H1 (cell line): ENCODE data around the gene PAIP2. TPM values are rescaled to one million over a fixed set of nuclear protein-coding genes. Genes with fewer than 3 reads are reported as not detected.

Experiments used
- CTCF ChIA-PET: fragments of 300-600 bp; sonication (Branson Sonifier 250); formaldehyde crosslinking; loops from one replicate; lab custom pipeline; 2021; ENCODE audit not compliant: partially characterized antibody; lab: Charles Lee
- POLR2A ChIA-PET: fragments of 300-600 bp; sonication (Branson Sonifier 250); formaldehyde crosslinking; loops from one replicate; lab custom pipeline; 2021; ENCODE audit warnings: inconsistent platforms; ENCODE audit not compliant: partially characterized antibody; lab: Charles Lee
- DNase-seq, 2 experiments: peaks; one replicate each; pipeline versions ENCODE4 v3.0.0 to v3.0.0-alpha.2; 2010 to 2022; ENCODE audit warnings: low spot score in 2 of 2, low read depth in 1 of 2, mixed read lengths in 1 of 2
- FAIRE-seq: peaks from 2 replicates; lab custom pipeline; 2011; peaks lifted over from hg19 to GRCh38; lab: Jason Lieb, UNC
- H2AFZ ChIP-seq: 2 replicates; pipeline ENCODE4 v1.8.1; 2012; ENCODE audit warnings: low read length, inconsistent platforms
- H2AK5ac ChIP-seq: 2 replicates; pipeline ENCODE4 v1.6.1; 2013; ENCODE audit warnings: low read depth, low read length
- H2BK120ac ChIP-seq: replicated peaks from 2 replicates; pipeline ENCODE3; 2013; ENCODE audit warnings: low read depth, low read length, inconsistent platforms
- H2BK12ac ChIP-seq: 2 replicates; pipeline ENCODE4 v1.6.1; 2013; ENCODE audit warnings: low read depth, low read length
- H2BK15ac ChIP-seq: 2 replicates; pipeline ENCODE4 v1.6.1; 2013; ENCODE audit warnings: low read length
- H2BK20ac ChIP-seq: 2 replicates; pipeline ENCODE4 v1.6.1; 2013; ENCODE audit warnings: low read length
- H2BK5ac ChIP-seq: 2 replicates; pipeline ENCODE4 v1.6.1; 2013; ENCODE audit warnings: low read depth, low read length
- H3K14ac ChIP-seq: 2 replicates; pipeline ENCODE4 v1.6.1; 2013; ENCODE audit warnings: inconsistent platforms; ENCODE audit not compliant: insufficient read length
- H3K18ac ChIP-seq: 2 replicates; pipeline ENCODE4 v1.6.1; 2013; ENCODE audit warnings: low read length; ENCODE audit errors: extremely low read depth
- H3K23ac ChIP-seq: 2 replicates; pipeline ENCODE4 v1.6.1; 2013; ENCODE audit warnings: inconsistent platforms; ENCODE audit not compliant: insufficient read length
- H3K23me2 ChIP-seq: 2 replicates; pipeline ENCODE4 v1.6.1; 2013; ENCODE audit warnings: low read depth, low read length
- H3K27ac ChIP-seq: 2 replicates; pipeline ENCODE4 v1.6.1; 2011; ENCODE audit warnings: low read depth, low read length, inconsistent platforms
- H3K27me3 ChIP-seq, 4 experiments: replicated peaks in 1 of 4; 1 replicate in 1 of 4; 2 replicates in 3 of 4; pipeline versions ENCODE4 v1.6.1 to v1.8.1; 2011 to 2013; ENCODE audit warnings: low read length in 3 of 4, mild to moderate bottlenecking in 3 of 4, inconsistent platforms in 2 of 4, mixed read lengths in 2 of 4, moderate library complexity in 1 of 4; ENCODE audit not compliant: control insufficient read depth in 3 of 4, insufficient read depth in 3 of 4; ENCODE audit errors: extremely low read depth in 1 of 4
- H3K36me3 ChIP-seq, 4 experiments: 2 replicates each; pipeline versions ENCODE4 v1.6.1 to v1.8.1; 2011 to 2013; ENCODE audit warnings: mild to moderate bottlenecking in 4 of 4, low read length in 3 of 4, moderate library complexity in 2 of 4, control low read depth in 1 of 4, inconsistent platforms in 1 of 4; ENCODE audit not compliant: insufficient read depth in 4 of 4, control insufficient read depth in 2 of 4
- H3K4ac ChIP-seq: replicated peaks from 2 replicates; pipeline ENCODE3; 2013; ENCODE audit warnings: low read length, low read depth, mixed read lengths, inconsistent platforms; ENCODE audit not compliant: insufficient read length
- H3K4me1 ChIP-seq, 4 experiments: replicated peaks in 1 of 4; 1 replicate in 1 of 4; 2 replicates in 3 of 4; pipeline versions ENCODE4 v1.6.1 to v1.8.1; 2011 to 2013; ENCODE audit warnings: low read length in 3 of 4, inconsistent platforms in 2 of 4, mixed read lengths in 1 of 4; ENCODE audit not compliant: insufficient read depth in 4 of 4, control insufficient read depth in 3 of 4
- H3K4me2 ChIP-seq, 2 experiments: 2 replicates each; pipeline versions ENCODE4 v1.6.1 to v1.8.1; 2011 to 2013; ENCODE audit warnings: low read depth in 2 of 2, low read length in 2 of 2, control low read depth in 1 of 2, inconsistent platforms in 1 of 2, mild to moderate bottlenecking in 1 of 2; ENCODE audit not compliant: insufficient read depth in 1 of 2
- H3K4me3 ChIP-seq, 4 experiments: fragments of 200-600, 300-600 bp in 1 of 4; sonication (generic), shearing (Covaris generic), sonication (Bioruptor Twin) in 1 of 4; 2 replicates each; pipeline versions ENCODE4 v1.5.1 to v1.8.1; 2011 to 2016; ENCODE audit warnings: low read length in 4 of 4, low read depth in 3 of 4, control low read depth in 2 of 4, inconsistent platforms in 2 of 4, mild to moderate bottlenecking in 2 of 4, mixed read lengths in 1 of 4, moderate library complexity in 1 of 4; ENCODE audit not compliant: insufficient read depth in 2 of 4; ENCODE audit errors: extremely low read depth in 1 of 4
- H3K56ac ChIP-seq: replicated peaks from 2 replicates; pipeline ENCODE3; 2013; ENCODE audit warnings: low read depth, mild to moderate bottlenecking, mixed read lengths, low read length, inconsistent platforms; ENCODE audit not compliant: insufficient read length
- H3K79me1 ChIP-seq: 2 replicates; pipeline ENCODE4 v1.6.1; 2013; ENCODE audit warnings: low read depth, low read length, control low read depth
- H3K79me2 ChIP-seq, 2 experiments: 2 replicates each; pipeline versions ENCODE4 v1.6.1 to v1.8.1; 2012 to 2013; ENCODE audit warnings: low read length in 2 of 2, mild to moderate bottlenecking in 2 of 2, inconsistent platforms in 1 of 2; ENCODE audit not compliant: insufficient read depth in 2 of 2, control insufficient read depth in 1 of 2
- H3K9ac ChIP-seq, 4 experiments: replicated peaks in 1 of 4; 1 replicate in 1 of 4; 2 replicates in 3 of 4; pipeline versions ENCODE4 v1.6.1 to v1.8.1; 2011 to 2013; ENCODE audit warnings: low read depth in 3 of 4, low read length in 3 of 4, control low read depth in 2 of 4, mild to moderate bottlenecking in 2 of 4, moderate library complexity in 2 of 4, inconsistent platforms in 1 of 4; ENCODE audit errors: extremely low read depth in 1 of 4
- H3K9me3 ChIP-seq, 2 experiments: 2 replicates each; pipeline versions ENCODE4 v1.6.1 to v1.8.1; 2012 to 2013; ENCODE audit warnings: mild to moderate bottlenecking in 2 of 2, moderate library complexity in 2 of 2, control low read depth in 1 of 2, inconsistent platforms in 1 of 2, low read depth in 1 of 2, low read length in 1 of 2, mixed read lengths in 1 of 2; ENCODE audit not compliant: insufficient read depth in 2 of 2
- H4K20me1 ChIP-seq, 2 experiments: replicated peaks in 1 of 2; 2 replicates each; pipeline versions ENCODE3 to v1.8.1; 2011 to 2013; ENCODE audit warnings: inconsistent platforms in 2 of 2, low read length in 2 of 2, mild to moderate bottlenecking in 1 of 2; ENCODE audit not compliant: insufficient read depth in 2 of 2, control insufficient read depth in 1 of 2
- H4K5ac ChIP-seq: 2 replicates; pipeline ENCODE4 v1.6.1; 2013; ENCODE audit warnings: low read length, low read depth, mixed read lengths, inconsistent platforms; ENCODE audit not compliant: insufficient read length
- H4K8ac ChIP-seq: 2 replicates; pipeline ENCODE4 v1.8.0; 2013; ENCODE audit warnings: mild to moderate bottlenecking, moderate library complexity, low read length, inconsistent platforms; ENCODE audit not compliant: insufficient read depth; ENCODE audit errors: extremely low read depth
- H4K91ac ChIP-seq: replicated peaks from 2 replicates; pipeline ENCODE3; 2013; ENCODE audit warnings: low read length, mixed read lengths, inconsistent platforms; ENCODE audit not compliant: insufficient read length
- EGR1 ChIP-seq: IDR thresholded peaks from 2 replicates; pipeline ENCODE4 v1.6.1; 2011; ENCODE audit warnings: low read depth, low read length, borderline replicate concordance
- WGBS, 2 experiments: shearing (Covaris generic) in 1 of 2; methylation state at CpG; one replicate each; pipeline versions ENCODE4 v1.1.6 to v1.1.7; 2013 to 2015; ENCODE audit warnings: low lambda C conversion rate in 2 of 2, mixed read lengths in 2 of 2, inconsistent platforms in 1 of 2, low coverage in 1 of 2, missing lambda C conversion rate in 1 of 2; ENCODE audit not compliant: insufficient replicate concordance in 2 of 2, insufficient coverage in 1 of 2, insufficient read length in 1 of 2; ENCODE audit errors: extremely low coverage in 1 of 2, missing lambda C conversion rate in 1 of 2; 5-methylcytosine and 5-hydroxymethylcytosine counted together
- polyA plus RNA-seq, 7 experiments: library from polyadenylated mRNA; depleted of rRNA in 3 of 7; stranded (reverse) in 5 of 7; unstranded in 2 of 7; fragments of >200 nt in 5 of 7; fragments of 200-250 nt in 2 of 7; gene quantifications; 1 replicate in 5 of 7; 2 replicates in 1 of 7; 4 replicates in 1 of 7; pipeline versions ENCODE4 v1.2.1 to v1.2.3, GENCODE V29; 2011 to 2013; ENCODE audit warnings: missing spikeins in 2 of 7, mixed read lengths in 2 of 7
- total RNA-seq: library from RNA; stranded (reverse); fragmentation: NEBNext Ultra II Directional; extraction: Animal tissue kit (Norgen Biotek cat#: 25700); gene quantifications from 2 replicates; pipeline ENCODE4 v1.2.1, GENCODE V29; 2021

The PAIP2 gene
- total and polyA plus RNA-seq, 2 of the 8 experiments (the other 6 are each of a cell fraction or from before 2014, with no cell fraction given) = 87.6 to 162 TPM

GRCh38 chr5:139354186-139354585 is 12.5 kb downstream of the PAIP2 start:
- no peak overlapping the region for H3K56ac ChIP-seq
- CTCF ChIA-PET = interaction anchor here (0.7 to 1.4 kb wide), 3 partner anchors 15 to 49 kb away, joined by 3 read pairs; no protein-coding TSS in a partner anchor
- no peak overlapping the region for H3K4ac ChIP-seq
- no peak overlapping the region for H4K8ac ChIP-seq
- H3K9ac ChIP-seq = no peak overlapping the region
- no peaks in the 10 kb centered on the region for H3K4me1 ChIP-seq
- H4K5ac ChIP-seq = no peak overlapping the region
- H3K4me3 ChIP-seq = no peak overlapping the region
- H3K9me3 ChIP-seq = no peaks in the 10 kb centered on the region
- no peak overlapping the region for H3K27ac ChIP-seq
- H3K79me1 ChIP-seq = peaks cover 5% of the 10 kb centered on the region; the same call in 1 of the 2 replicates
- FAIRE-seq = no peak
- no peak overlapping the region for H2BK15ac ChIP-seq
- no peak for TF ChIP-seq EGR1
- TF ChIP-seq, all 59 proteins: peak for 0
- Histone ChIP-seq H3K14ac (no peak overlapping the region), H3K23me2 (no peaks in the 10 kb centered on the region), H2BK12ac (no peak overlapping the region), H2AK5ac (no peak overlapping the region), H3K18ac (no peak overlapping the region), H3K27me3 (no peaks in the 10 kb centered on the region), H3K79me2 (peaks cover 29 to 99% of the 10 kb centered on the region in 2 experiments), H3K4me2 (no peak overlapping the region), H3K23ac (no peak overlapping the region), H2AFZ (no peak overlapping the region), H2BK5ac (no peak overlapping the region), H2BK120ac (no peak overlapping the region), H2BK20ac (no peak overlapping the region), H4K91ac (no peak overlapping the region), H4K20me1 (peaks cover 9 to 11% of the 10 kb centered on the region in 2 experiments), H3K36me3 (no peaks in the 10 kb centered on the region; a peak in 2 of 8 replicates)
- 92% methylated on average over 3 of the region's 3 CpGs; no CpG with 5 or more reads in 1 of the 2 experiments for WGBS, 2 experiments
- POLR2A ChIA-PET = interaction anchor here (0.9 to 5.0 kb wide), 7 partner anchors 11 to 80 kb away, joined by 3 to 49 read pairs (median 5); partner anchors contain the start of genes MATR3, PAIP2 and PROB1
- DNase-seq = no peak
